T-helper 2 cell treated with Interferon-gamma antibody and Interleukin-4, amounts not matched to agents 100 ng/mL and 5 ng/mL, for 36 hours (primary cell): ENCODE results near the gene PRKACB. TPM values are rescaled to one million over a fixed set of nuclear protein-coding genes. Genes with fewer than 3 reads are reported as not detected.
"Not testable (repeated sequence)": the region's sequence is repeated elsewhere in the genome, so short reads cannot be mapped to it uniquely, and the experiment has no call there.

Experiments
- intact Hi-C: fragments of 100-400 bp; cut with micrococcal nuclease; formaldehyde crosslinking; loops from one replicate; pipeline ENCODE4 v1.15.1; 2023
- total RNA-seq: library from RNA; stranded (reverse); gene quantifications from 2 replicates; pipeline ENCODE4 v1.2.3, GENCODE V29; 2022

PRKACB gene
- total RNA-seq, 1 donor from 2014 or later: 79.2 TPM

GRCh38 chr1:84214115-84214956 is 70.3 kb downstream of the PRKACB start:
- intact Hi-C loops: no loop called here

DNA sequence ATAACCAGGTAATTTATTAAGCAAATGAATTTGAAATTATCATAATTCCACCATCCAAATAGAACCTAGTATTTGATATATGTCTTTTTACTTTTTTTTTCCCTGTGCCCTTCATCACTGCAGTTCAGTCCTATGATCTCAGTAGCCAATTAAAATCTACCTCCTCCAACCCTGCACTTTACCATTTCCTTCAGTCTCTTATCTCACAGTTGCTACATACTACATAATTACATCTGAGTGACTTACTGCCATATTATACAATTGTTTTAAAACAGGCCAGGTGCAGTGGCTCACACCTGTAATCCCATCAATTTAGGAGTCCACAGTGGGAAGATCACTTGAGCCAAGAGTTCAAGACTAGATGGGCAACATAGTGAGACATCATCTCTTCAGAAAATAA is 73.2 kb downstream of the PRKACB start:
- intact Hi-C loops: no loop called here

DNA sequence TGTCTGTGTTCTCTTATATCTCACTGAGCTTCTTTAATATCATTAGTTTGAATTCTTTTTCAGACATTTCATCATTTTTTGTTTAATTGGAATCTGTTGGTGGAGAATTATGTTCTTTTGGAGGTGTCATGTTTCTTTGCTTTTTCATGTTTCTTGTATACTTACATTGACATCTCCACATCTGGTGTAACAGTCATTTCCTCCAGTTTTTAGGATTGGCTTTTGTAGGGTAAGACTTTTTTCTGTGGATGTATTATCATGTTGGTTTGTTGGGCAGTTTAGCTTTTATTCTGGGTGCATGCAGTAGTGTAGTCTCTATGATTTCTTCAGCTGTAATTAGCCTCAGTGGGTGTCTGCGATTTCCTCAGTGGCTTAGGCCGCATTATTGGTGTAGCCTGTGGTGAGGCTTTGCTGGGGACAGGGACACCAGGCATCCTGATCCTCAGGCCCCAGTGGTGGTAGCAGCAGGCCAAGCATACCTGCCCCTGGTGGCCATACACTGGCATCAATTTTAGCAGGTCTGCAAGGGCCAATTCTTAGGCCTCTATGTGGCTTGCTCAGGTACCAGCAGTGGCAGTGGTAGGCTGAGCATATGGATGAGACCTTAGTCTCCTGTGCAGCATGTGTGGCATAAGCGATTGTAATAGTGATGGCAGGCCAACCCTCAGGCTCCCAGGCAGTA is 79.8 kb downstream of the PRKACB start:
- intact Hi-C loops: no loop called here

DNA sequence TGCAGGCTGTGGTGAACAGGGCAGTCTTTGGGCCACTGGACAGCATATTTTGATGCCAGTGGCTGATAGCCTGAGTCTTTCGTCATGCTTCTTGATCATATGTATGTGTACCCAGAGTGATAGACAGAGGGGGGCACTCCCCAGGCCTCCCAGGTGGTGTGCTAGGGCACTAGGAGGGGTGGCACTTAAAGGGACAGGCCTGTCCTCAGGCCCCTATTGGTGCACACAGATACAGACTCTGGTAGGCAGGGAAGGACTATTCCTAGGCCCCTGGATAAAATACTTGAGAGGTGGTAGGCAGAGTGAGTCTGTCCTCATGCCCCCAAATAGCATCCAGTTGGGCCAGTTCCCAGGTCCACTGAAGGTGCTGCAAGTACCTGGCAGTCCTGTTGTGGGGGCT is 80.8 kb downstream of the PRKACB start:
- intact Hi-C loops: no loop called here

GRCh38 chr1:84225646-84226045 is 81.6 kb downstream of the PRKACB start:
- intact Hi-C loops: no loop called here

DNA sequence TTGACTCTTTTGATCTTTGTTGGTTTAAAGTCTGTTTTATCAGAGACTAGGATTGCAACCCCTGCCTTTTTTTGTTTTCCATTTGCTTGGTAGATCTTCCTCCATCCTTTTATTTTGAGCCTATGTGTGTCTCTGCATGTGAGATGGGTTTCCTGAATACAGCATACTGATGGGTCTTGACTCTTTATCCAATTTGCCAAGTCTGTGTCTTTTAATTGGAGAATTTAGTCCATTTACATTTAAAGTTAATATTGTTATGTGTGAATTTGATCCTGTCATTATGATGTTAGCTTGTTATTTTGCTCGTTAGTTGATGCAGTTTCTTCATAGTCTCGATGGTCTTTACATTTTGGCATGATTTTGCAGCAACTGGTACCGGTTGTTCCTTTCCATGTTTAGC is 88.6 kb downstream of the PRKACB start:
- intact Hi-C loops: not testable (repeated sequence)

- intact Hi-C loops: no loop called here
Observed at GRCh38 chr1:84236256-84236655, 92.2 kb downstream of the PRKACB start.

DNA sequence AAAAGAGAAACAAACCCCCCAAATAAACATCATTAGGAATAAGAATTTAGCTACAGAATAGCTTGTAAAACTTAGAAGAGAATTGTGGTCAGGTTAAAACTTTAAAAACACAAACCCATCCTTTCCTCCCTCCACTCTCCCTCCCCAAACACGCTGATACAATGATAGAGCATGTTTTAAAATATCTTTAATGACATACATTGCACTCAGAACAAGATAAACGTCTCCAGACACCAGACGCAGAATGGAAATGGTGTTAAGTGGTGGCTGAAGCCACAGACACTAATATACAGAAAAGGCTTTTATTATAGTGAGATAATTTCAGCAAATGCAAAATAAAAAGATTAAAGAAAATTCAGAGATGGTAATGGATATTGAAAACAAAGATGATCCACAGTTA is 98.6 kb downstream of the PRKACB start:
- intact Hi-C loops: no loop called here

DNA sequence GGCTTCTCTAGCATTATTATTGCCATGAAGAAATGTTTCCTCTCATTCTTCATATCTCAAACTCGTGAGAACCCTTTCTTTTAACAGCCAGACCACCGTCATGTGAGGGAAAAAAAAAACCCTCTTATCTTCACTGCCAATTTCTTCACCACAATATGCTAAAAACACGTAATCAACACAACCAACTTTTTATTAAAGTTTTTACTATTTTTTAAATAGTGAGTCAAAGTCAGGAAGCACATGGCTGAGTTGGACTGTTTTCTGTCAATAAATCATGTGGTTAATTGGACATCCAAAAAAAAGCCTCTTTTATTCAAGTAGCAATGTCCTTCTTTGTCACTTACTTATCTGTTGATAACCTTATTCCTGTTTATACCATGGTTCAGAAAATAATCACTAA is 101.5 kb downstream of the PRKACB start:
- intact Hi-C loops: no loop called here

DNA sequence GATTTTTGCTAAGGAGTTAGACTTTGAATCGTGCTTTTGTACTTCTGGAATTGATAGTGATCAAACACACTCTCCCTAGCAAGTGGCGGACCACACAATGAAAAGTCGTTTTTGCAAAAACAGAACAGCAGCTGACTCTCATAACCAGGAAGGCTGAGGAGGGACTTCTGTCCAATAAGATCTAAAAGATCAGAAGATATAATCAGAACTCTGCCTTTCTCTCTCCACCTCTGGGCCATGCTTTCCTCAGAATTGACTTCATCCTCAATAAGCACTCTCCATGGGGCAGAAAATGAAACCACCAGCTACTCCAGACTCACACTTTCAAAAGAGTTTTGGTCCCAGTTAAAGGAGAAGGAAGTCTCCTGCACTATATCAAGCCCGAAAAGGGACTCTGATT is 102.1 kb downstream of the PRKACB start:
- intact Hi-C loops: no loop called here

DNA sequence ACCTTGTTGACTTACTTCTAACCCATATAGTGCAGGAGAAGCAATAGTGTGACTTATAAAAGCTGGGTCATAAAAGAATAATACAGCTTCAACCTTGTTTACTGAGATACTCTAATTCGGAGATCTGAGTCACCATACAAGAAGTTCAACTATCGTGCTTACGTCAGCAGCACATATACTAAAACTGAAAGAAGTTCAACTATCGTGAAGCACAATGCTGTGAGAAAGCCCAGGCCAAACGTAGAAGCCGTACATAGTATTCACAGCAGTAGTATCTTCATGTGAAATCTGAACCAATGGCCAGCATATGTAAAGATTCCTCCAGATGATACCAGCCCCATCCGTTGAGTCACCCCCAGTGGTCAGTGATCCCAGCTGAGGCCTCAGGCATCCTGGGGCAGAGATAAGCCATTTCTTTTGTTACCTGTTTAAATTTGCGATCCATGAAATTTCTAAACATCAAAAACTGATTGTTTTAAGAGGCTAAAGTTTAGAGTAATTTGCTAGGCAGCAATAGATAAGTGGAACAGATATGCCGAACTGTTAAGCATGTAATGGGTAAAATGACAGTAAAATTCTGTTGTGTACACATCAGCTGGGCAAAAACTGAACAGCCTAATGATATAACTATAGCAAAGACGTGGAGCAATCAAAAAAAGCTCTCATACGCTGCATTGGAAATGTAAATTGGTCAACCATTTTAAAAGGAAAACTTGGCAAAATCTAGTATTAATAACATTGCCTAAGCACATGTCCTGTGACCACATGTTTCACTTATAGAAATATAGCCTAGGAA is 103.6 kb downstream of the PRKACB start:
- intact Hi-C loops: no loop called here

DNA sequence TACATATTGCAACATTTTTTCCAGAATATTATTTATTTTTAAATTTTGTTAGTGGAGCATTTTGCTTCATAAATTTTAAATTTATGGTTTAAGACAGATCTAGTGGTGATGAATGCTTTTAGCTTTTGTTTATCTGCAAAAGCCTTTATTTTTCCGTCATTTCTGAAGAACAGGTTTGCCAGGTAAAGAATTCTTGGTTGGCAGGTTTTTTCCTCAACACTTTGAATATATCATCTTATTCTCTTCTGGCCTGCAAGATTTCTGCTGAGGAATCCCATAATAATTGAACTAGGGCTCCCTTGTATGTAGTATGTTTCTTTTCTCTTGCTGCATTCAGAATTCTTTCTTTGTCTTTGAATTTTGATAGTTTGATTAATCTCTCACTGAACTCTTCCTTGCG is 106.6 kb downstream of the PRKACB start:
- intact Hi-C loops: no loop called here

- intact Hi-C loops: no loop called here
Observed at GRCh38 chr1:84253036-84253435, 109.0 kb downstream of the PRKACB start.

DNA sequence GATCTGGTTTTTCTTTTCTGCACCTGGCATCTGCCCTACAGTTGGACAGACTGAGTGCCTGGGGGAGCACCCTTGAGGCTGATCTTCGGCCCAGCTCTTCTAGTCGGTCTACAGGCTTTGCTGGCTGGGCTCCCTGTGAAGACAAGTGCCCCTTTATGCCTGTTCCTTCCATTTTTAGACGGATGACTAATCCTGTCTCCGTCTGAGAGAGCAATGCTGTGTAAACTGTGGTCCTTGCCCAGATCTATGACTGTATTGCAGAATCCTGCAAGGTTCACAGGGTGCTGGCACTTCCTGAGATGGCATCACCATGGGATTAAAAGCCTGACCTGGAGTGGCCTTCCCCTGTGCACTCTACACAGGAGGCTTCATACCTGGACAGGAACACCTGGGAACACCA is 109.8 kb downstream of the PRKACB start:
- intact Hi-C loops: no loop called here

DNA sequence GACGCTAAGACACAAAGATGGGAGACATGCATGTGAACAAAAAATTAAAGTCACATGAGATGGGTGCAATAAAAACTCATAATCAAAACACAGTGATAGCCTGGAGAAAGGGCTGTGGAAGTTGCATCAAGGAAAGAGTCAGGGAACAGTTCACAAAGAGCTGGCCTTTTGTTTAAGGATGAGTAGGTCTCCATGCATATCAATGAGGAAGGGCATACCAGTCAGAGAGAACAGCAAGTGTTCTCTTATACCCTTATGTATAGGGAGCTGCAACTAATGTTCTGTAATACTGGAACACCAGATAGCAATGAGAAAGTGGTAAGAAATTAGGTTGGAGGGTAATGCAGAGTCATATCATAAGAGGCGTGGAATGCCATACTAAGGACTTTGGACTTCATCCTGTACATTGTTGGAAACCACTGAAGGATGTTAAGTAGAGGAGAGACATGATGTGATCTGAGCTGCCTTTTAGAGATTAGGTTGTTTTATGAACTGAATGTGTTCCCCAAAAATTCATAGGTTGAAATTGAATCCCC is 110.7 kb downstream of the PRKACB start:
- intact Hi-C loops: no loop called here

GRCh38 chr1:84255582-84255981 is 111.5 kb downstream of the PRKACB start:
- intact Hi-C loops: no loop called here

DNA sequence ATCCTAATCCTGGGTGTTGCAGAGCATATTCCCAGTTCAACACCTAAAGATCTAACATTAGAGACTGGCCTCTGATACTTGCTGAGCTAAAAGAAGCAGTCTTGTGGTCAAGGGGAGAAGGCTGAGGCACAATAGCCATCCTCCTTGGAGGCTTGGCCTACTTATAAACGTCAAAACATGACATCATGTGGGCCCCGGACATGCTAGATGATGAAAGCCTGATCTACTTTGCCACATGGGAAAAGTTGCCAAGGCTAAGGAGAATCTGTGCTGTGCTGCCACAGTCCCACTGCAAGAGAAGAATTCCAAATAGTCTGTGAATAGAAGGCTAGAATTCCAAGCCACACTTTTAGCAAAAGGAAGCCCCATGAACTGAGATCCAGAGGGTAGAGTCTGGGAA is 113.5 kb downstream of the PRKACB start:
- intact Hi-C loops: no loop called here

DNA sequence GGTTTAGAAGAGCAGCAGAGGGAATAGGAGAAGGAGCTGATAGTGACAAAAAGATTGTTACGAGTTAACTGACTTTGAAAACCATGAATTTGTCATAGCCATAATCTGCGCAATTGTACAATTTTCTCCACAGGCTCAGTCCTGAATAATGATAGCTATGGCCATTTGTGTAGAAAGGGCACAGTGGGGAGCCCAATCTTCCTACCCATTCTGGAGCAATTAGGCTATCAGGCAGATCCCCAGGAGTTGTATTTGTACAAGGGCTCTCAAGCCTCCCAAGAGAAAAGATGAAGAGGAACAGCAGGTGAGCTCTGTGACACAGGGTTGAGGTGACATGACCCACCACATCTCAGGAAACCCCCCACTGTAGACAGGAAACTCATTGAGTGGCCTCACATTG is 115.3 kb downstream of the PRKACB start:
- intact Hi-C loops: no loop called here

- intact Hi-C loops: no loop called here
Observed at GRCh38 chr1:84259989-84260388, 115.9 kb downstream of the PRKACB start.

- intact Hi-C loops: no loop called here
Observed at GRCh38 chr1:84260852-84261518, 116.9 kb downstream of the PRKACB start.

GRCh38 chr1:84264961-84265360 is 120.9 kb downstream of the PRKACB start:
- intact Hi-C loops: no loop called here
